SK-N-SH (cell line): ENCODE results near the gene CERKL. TPM values are rescaled to one million over a fixed set of nuclear protein-coding genes. Genes with fewer than 3 reads are reported as not detected.

Source experiments
- CTCF ChIA-PET: fragments of 300-600, 350-600 bp; formaldehyde crosslinking; extraction: SDS; loops from one replicate; lab custom pipeline; 2021; lab: Yijun Ruan, JAX
- POLR2A ChIA-PET: fragments of 350-600 bp; sonication (Branson Sonifier 250); formaldehyde crosslinking; extraction: SDS; loops from one replicate; lab custom pipeline; 2020; ENCODE audit warnings: antibody characterized with exemption, inconsistent platforms; lab: Yijun Ruan, JAX
- DNase-seq: peaks from one replicate; pipeline ENCODE4 v3.0.0; 2012
- H2AFZ ChIP-seq: fragments of 200-600 bp; sonication (generic); 2 replicates; pipeline ENCODE4 v1.8.1; 2016; ENCODE audit warnings: antibody characterized with exemption, mild to moderate bottlenecking, low read depth
- H3F3A ChIP-seq: fragments of 200-600 bp; sonication (generic); replicated peaks from 2 replicates; pipeline ENCODE3; 2016; ENCODE audit warnings: antibody characterized with exemption, mild to moderate bottlenecking; ENCODE audit not compliant: insufficient read depth
- H3K27ac ChIP-seq, 2 experiments: fragments of 200-500 bp in 1 of 2; fragments of 200-600 bp in 1 of 2; sonication (Bioruptor generic) in 1 of 2; sonication (generic), shearing (Covaris generic) in 1 of 2; 2 replicates each; pipeline versions ENCODE4 v1.5.1 to v1.6.1; 2014 to 2016; ENCODE audit warnings: low read depth in 2 of 2, inconsistent platforms in 1 of 2, low read length in 1 of 2, mild to moderate bottlenecking in 1 of 2, mixed read lengths in 1 of 2
- H3K27me3 ChIP-seq: fragments of 200-600 bp; sonication (generic), shearing (Covaris generic); 2 replicates; pipeline ENCODE4 v1.6.1; 2016; ENCODE audit warnings: mixed run types; ENCODE audit not compliant: insufficient read depth
- H3K36me3 ChIP-seq, 2 experiments: fragments of 200-500 bp in 1 of 2; fragments of 200-600 bp in 1 of 2; sonication (Bioruptor generic) in 1 of 2; sonication (generic) in 1 of 2; replicated peaks in 1 of 2; 2 replicates each; pipeline versions ENCODE3 to v1.5.1; 2014 to 2016; ENCODE audit warnings: low read length in 1 of 2, mild to moderate bottlenecking in 1 of 2; ENCODE audit not compliant: insufficient read depth in 2 of 2, control insufficient read depth in 1 of 2
- H3K4me1 ChIP-seq, 2 experiments: fragments of 200-500 bp in 1 of 2; fragments of 200-600 bp in 1 of 2; sonication (Bioruptor generic) in 1 of 2; sonication (generic), shearing (Covaris generic) in 1 of 2; 2 replicates each; pipeline versions ENCODE4 v1.5.1 to v1.6.1; 2014 to 2016; ENCODE audit warnings: low read depth in 1 of 2, low read length in 1 of 2, mixed run types in 1 of 2; ENCODE audit not compliant: insufficient read depth in 2 of 2, control insufficient read depth in 1 of 2
- H3K4me2 ChIP-seq: fragments of 200-600 bp; sonication (generic), shearing (Covaris generic); 2 replicates; pipeline ENCODE4 v1.6.1; 2017; ENCODE audit warnings: mixed run types
- H3K4me3 ChIP-seq, 2 experiments: fragments of 200-500 bp in 1 of 2; fragments of 200-600 bp in 1 of 2; sonication (Bioruptor generic) in 1 of 2; sonication (generic), shearing (Covaris generic) in 1 of 2; 2 replicates each; pipeline versions ENCODE4 v1.5.1 to v1.8.1; 2014 to 2016; ENCODE audit warnings: low read depth in 2 of 2, inconsistent platforms in 1 of 2, low read length in 1 of 2, mild to moderate bottlenecking in 1 of 2, mixed read lengths in 1 of 2, moderate library complexity in 1 of 2
- H3K79me2 ChIP-seq: fragments of 200-600 bp; sonication (generic); 2 replicates; pipeline ENCODE4 v1.8.1; 2017; ENCODE audit warnings: mild to moderate bottlenecking; ENCODE audit not compliant: insufficient read depth
- H3K9ac ChIP-seq: fragments of 200-600 bp; sonication (generic); 2 replicates; pipeline ENCODE4 v1.6.1; 2017; ENCODE audit warnings: mixed run types
- H3K9me2 ChIP-seq: fragments of 200-600 bp; sonication (generic); 2 replicates; pipeline ENCODE4 v1.6.1; 2017; ENCODE audit warnings: mixed run types
- H3K9me3 ChIP-seq: fragments of 200-600 bp; sonication (generic); 2 replicates; pipeline ENCODE4 v1.6.1; 2017; ENCODE audit warnings: mixed run types, mild to moderate bottlenecking, moderate library complexity
- H4K20me1 ChIP-seq: fragments of 200-600 bp; sonication (generic); 2 replicates; pipeline ENCODE4 v1.6.1; 2017; ENCODE audit warnings: mild to moderate bottlenecking, mixed run types; ENCODE audit not compliant: insufficient read depth
- EP300 ChIP-seq, 2 experiments: IDR thresholded peaks; 2 replicates each; pipeline versions ENCODE4 v1.4.0 to v1.6.1; 2012; ENCODE audit warnings: borderline replicate concordance in 1 of 2, low read depth in 1 of 2, low read length in 1 of 2
- EZH2phosphoT487 ChIP-seq: fragments of 200-600 bp; sonication (generic); IDR thresholded peaks from 2 replicates; pipeline ENCODE4 v1.6.1; 2017; ENCODE audit warnings: low read depth, mixed run types, mild to moderate bottlenecking, antibody characterized with exemption, moderate library complexity, borderline replicate concordance
- FOSL2 ChIP-seq: IDR thresholded peaks from 2 replicates; pipeline ENCODE4 v1.4.0; 2012; ENCODE audit warnings: low read depth, mild to moderate bottlenecking, moderate library complexity, borderline replicate concordance
- FOXM1 ChIP-seq: IDR thresholded peaks from 2 replicates; pipeline ENCODE4 v1.4.0; 2012; ENCODE audit warnings: low read depth, mild to moderate bottlenecking
- GABPA ChIP-seq: IDR thresholded peaks from 2 replicates; pipeline ENCODE4 v1.4.0; 2012; ENCODE audit warnings: low read depth, mild to moderate bottlenecking
- GATA2 ChIP-seq: sonication (generic); formaldehyde crosslinking; IDR thresholded peaks from 2 replicates; pipeline ENCODE4 v1.5.0; 2020; ENCODE audit warnings: mild to moderate bottlenecking, missing genetic modification reagents
- MXI1 ChIP-seq: IDR thresholded peaks from 2 replicates; pipeline ENCODE4 v1.6.1; 2012; ENCODE audit warnings: mild to moderate bottlenecking, low read depth, low read length, improper control_type of control experiment
- RCOR1 ChIP-seq: fragments of 150-350 bp; IDR thresholded peaks from 2 replicates; pipeline ENCODE4 v1.6.1; 2017; ENCODE audit warnings: antibody characterized with exemption, low read length
- SIN3A ChIP-seq: IDR thresholded peaks from 2 replicates; pipeline ENCODE4 v1.6.1; 2012; ENCODE audit warnings: low read depth, mild to moderate bottlenecking, low read length, moderate library complexity, borderline replicate concordance
- TAF1 ChIP-seq: IDR thresholded peaks from 2 replicates; pipeline ENCODE4 v1.6.1; 2012; ENCODE audit warnings: low read depth, mild to moderate bottlenecking, low read length, moderate library complexity, borderline replicate concordance
- TCF12 ChIP-seq: IDR thresholded peaks from 2 replicates; pipeline ENCODE4 v1.4.0; 2012
- YY1 ChIP-seq: IDR thresholded peaks from 2 replicates; pipeline ENCODE4 v1.4.0; 2012; ENCODE audit warnings: low read depth, mild to moderate bottlenecking
- WGBS: methylation state at CpG from one replicate; pipeline ENCODE4 v1.1.6; 2017; ENCODE audit warnings: low lambda C conversion rate; 5-methylcytosine and 5-hydroxymethylcytosine counted together
- polyA plus RNA-seq, 3 experiments: library from polyadenylated mRNA; depleted of rRNA; stranded (reverse); fragments of >200 nt; gene quantifications; 2 replicates each; pipeline ENCODE4 v1.2.3, GENCODE V29; 2012
- TF ChIP-seq, protein P1 (sequence below): IDR thresholded peaks from 2 replicates; pipeline ENCODE4 v1.4.0; 2012; ENCODE audit warnings: low read depth, borderline replicate concordance
- TF ChIP-seq, protein P2 (sequence below): fragments of 200-600 bp; sonication (generic); IDR thresholded peaks from 2 replicates; pipeline ENCODE4 v1.6.1; 2017; ENCODE audit warnings: antibody characterized with exemption, mild to moderate bottlenecking, moderate library complexity

Gene CERKL
- polyA plus RNA-seq, 1 of the 3 experiments (the other 2 are of a cell fraction), result 0.07 TPM

DNA sequence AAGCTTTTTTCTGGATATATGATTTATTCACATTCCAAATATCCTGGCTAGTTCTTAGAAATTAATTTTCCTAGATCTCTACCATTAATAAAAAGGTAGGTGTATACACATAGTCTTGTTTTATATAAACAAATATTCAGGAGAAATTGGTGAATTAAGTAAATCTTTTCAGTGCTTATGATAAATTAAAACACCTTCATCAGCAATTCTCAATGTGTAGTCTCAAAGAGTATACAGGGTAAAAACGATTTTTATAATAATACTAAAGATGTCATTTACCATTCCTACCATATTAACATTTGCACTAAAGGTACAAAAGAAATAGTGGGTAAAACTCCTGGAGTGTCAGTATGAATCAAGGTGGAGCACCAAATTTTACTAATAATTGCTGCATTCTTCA is 40.2 kb downstream of the CERKL start:
- TF ChIP-seq RCOR1 (no peak), YY1 (no peak), GABPA (no peak), SIN3A (no peak), FOXM1 (no peak), FOSL2 (no peak)
- TF ChIP-seq, protein P1, sequence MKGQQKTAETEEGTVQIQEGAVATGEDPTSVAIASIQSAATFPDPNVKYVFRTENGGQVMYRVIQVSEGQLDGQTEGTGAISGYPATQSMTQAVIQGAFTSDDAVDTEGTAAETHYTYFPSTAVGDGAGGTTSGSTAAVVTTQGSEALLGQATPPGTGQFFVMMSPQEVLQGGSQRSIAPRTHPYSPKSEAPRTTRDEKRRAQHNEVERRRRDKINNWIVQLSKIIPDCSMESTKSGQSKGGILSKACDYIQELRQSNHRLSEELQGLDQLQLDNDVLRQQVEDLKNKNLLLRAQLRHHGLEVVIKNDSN, result no peak
- TF ChIP-seq, all 33 proteins: peak for 0
- POLR2A ChIA-PET, result no interaction called here

DNA sequence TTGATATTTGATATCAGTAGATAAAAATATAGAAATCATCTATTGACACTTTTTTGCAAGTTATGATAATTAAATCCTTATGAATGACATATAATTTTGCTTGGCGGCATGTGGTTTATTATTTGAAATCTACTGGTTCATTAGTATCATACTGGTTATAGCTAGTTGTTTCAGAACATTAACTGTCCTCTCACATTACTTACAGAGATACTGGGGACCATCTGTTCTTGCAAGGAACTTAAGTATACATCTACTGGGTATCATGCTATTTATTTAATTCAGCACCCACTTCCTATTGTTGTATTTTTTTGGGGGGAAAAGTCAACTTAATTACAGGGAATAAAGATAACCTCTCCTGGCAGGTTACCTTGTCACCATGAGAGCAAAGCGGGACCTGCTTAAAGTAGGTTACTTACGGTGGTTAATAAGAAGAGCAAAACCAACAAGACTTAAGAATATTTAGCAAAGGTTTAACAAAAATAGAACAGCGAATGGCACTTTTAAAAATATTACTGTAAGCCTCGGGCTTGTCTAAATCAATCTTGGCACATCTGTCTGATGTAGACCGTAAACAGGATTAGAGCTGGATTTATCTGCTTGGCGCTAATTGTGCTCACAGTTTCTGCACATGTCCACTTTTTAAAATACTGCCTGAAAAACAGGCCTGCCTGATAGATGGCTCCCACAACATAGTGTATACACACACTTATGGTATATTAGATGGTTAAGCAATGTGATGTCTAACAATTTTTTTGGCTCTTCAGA is 41.8 kb downstream of the CERKL start:
- ChIA-PET CTCF (interaction anchor here (1.4 to 2.0 kb wide), 4 partner anchors 9 to 100 kb away, joined by 3 to 8 read pairs (median 4); no protein-coding TSS in a partner anchor), POLR2A (no interaction called here)
- WGBS, result 54% methylated on average over 7 of the region's 7 CpGs
- Histone ChIP-seq H3K9me3 (no peaks in the 10 kb centered on the region), H3F3A (no peaks in the 10 kb centered on the region), H4K20me1 (no peaks in the 10 kb centered on the region), H2AFZ (no peak overlapping the region), H3K36me3 (no peaks in the 10 kb centered on the region)
- no peak for TF ChIP-seq GABPA
- TF ChIP-seq EP300 (IDR thresholded peaks at IDR 0.05; ENCODE audit: borderline replicate concordance in 1 of 2, low read depth in 1 of 2, low read length in 1 of 2), result peak in 1 of 2 experiments; percentile 72; a peak in 1 of 4 replicates
- no peak for TF ChIP-seq SIN3A
- TF ChIP-seq FOXM1, result no peak
- no peak for TF ChIP-seq FOSL2
- TF ChIP-seq, protein P2, sequence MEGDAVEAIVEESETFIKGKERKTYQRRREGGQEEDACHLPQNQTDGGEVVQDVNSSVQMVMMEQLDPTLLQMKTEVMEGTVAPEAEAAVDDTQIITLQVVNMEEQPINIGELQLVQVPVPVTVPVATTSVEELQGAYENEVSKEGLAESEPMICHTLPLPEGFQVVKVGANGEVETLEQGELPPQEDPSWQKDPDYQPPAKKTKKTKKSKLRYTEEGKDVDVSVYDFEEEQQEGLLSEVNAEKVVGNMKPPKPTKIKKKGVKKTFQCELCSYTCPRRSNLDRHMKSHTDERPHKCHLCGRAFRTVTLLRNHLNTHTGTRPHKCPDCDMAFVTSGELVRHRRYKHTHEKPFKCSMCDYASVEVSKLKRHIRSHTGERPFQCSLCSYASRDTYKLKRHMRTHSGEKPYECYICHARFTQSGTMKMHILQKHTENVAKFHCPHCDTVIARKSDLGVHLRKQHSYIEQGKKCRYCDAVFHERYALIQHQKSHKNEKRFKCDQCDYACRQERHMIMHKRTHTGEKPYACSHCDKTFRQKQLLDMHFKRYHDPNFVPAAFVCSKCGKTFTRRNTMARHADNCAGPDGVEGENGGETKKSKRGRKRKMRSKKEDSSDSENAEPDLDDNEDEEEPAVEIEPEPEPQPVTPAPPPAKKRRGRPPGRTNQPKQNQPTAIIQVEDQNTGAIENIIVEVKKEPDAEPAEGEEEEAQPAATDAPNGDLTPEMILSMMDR, result no peak
- peak; percentile 60; the same call in 1 of the 2 replicates for TF ChIP-seq GATA2 (CRISPR knock-in tag)
- no peak for TF ChIP-seq TCF12
- TF ChIP-seq EZH2phosphoT487, result no peak
- TF ChIP-seq YY1, result no peak
- TF ChIP-seq TAF1, result no peak
- no peak for TF ChIP-seq MXI1
- peak; percentile 32; the same call in 1 of the 2 replicates for TF ChIP-seq RCOR1
- TF ChIP-seq, all 33 proteins: peak for 3
- Histone ChIP-seq H3K4me2 (no peak overlapping the region), H3K27me3 (no peaks in the 10 kb centered on the region), H3K9ac (no peak overlapping the region), H3K9me2 (no peaks in the 10 kb centered on the region), H3K27ac (peak overlapping the region in 1 of 2 experiments; percentile 64; a peak in 2 of 4 replicates), H3K4me3 (no peak overlapping the region), H3K79me2 (no peaks in the 10 kb centered on the region), H3K4me1 (peaks cover 0 to 3% of the 10 kb centered on the region in 2 experiments; a peak in 2 of 4 replicates)
- peak; percentile 21 for DNase-seq

More for the DNA sequence above, 40.2 kb downstream of the CERKL start:
- no peak overlapping the region for H3K27ac ChIP-seq
- no peaks in the 10 kb centered on the region for H3K79me2 ChIP-seq
- DNase-seq, result no peak
- no peaks in the 10 kb centered on the region for H4K20me1 ChIP-seq
- no peak overlapping the region for H3K4me2 ChIP-seq
- peaks cover 0 to 6% of the 10 kb centered on the region in 2 experiments; a peak in 2 of 4 replicates for H3K4me1 ChIP-seq
- CTCF ChIA-PET, result interaction anchor here (0.7 to 1.7 kb wide), 2 partner anchors 41 to 98 kb away, joined by 3 to 5 read pairs; no protein-coding TSS in a partner anchor
- WGBS, result 17% methylated on average over 1 of the region's 1 CpG
- H3K9ac ChIP-seq, result no peak overlapping the region
- no peaks in the 10 kb centered on the region for H3F3A ChIP-seq
- H3K4me3 ChIP-seq, result no peak overlapping the region
- no peaks in the 10 kb centered on the region for H3K36me3 ChIP-seq
- no peaks in the 10 kb centered on the region for H3K9me3 ChIP-seq
- H2AFZ ChIP-seq, result no peak overlapping the region
- H3K9me2 ChIP-seq, result no peaks in the 10 kb centered on the region
- no peaks in the 10 kb centered on the region for H3K27me3 ChIP-seq
